H9 (cell line): ENCODE results near the gene CCDC102B. TPM values are rescaled to one million over a fixed set of nuclear protein-coding genes. Genes with fewer than 3 reads are reported as not detected.

Experiments used
- DNase-seq: peaks from one replicate; pipeline ENCODE4 v3.0.0-alpha.2; 2017
- H2AFZ ChIP-seq: one replicate; pipeline ENCODE4 v1.6.1; 2013; ENCODE audit warnings: mild to moderate bottlenecking, low read length, control low read depth, moderate library complexity
- H2AK5ac ChIP-seq: 2 replicates; pipeline ENCODE4 v1.6.1; 2013; ENCODE audit warnings: low read length, control low read depth, mixed read lengths; ENCODE audit not compliant: insufficient read length
- H2BK120ac ChIP-seq: one replicate; pipeline ENCODE4 v1.6.1; 2013; ENCODE audit warnings: low read depth, mild to moderate bottlenecking, low read length, control low read depth, inconsistent platforms; ENCODE audit not compliant: poor library complexity, severe bottlenecking
- H2BK12ac ChIP-seq: 2 replicates; pipeline ENCODE4 v1.6.1; 2013; ENCODE audit warnings: low read length, control low read depth, mixed read lengths, low read depth; ENCODE audit not compliant: insufficient read length
- H2BK15ac ChIP-seq: 2 replicates; pipeline ENCODE4 v1.6.1; 2013; ENCODE audit warnings: low read depth, low read length, control low read depth
- H2BK20ac ChIP-seq: one replicate; pipeline ENCODE4 v1.6.1; 2013; ENCODE audit warnings: low read depth, mild to moderate bottlenecking, low read length, control low read depth, inconsistent platforms; ENCODE audit not compliant: poor library complexity, severe bottlenecking
- H2BK5ac ChIP-seq: 2 replicates; pipeline ENCODE4 v1.6.1; 2013; ENCODE audit warnings: low read length, control low read depth, mixed read lengths; ENCODE audit not compliant: insufficient read length
- H3K14ac ChIP-seq: 2 replicates; pipeline ENCODE4 v1.6.1; 2013; ENCODE audit warnings: low read length, control low read depth; ENCODE audit not compliant: insufficient read depth
- H3K18ac ChIP-seq: 2 replicates; pipeline ENCODE4 v1.6.1; 2013; ENCODE audit warnings: low read depth, mild to moderate bottlenecking, mixed read lengths, low read length, control low read depth; ENCODE audit not compliant: insufficient read length
- H3K23ac ChIP-seq: 2 replicates; pipeline ENCODE4 v1.6.1; 2013; ENCODE audit warnings: low read length, control low read depth, mixed read lengths, low read depth; ENCODE audit not compliant: insufficient read length
- H3K23me2 ChIP-seq: 2 replicates; pipeline ENCODE4 v1.6.1; 2013; ENCODE audit warnings: low read depth, mild to moderate bottlenecking, mixed read lengths, low read length, control low read depth; ENCODE audit not compliant: insufficient read length, poor library complexity, severe bottlenecking
- H3K27ac ChIP-seq: 2 replicates; pipeline ENCODE4 v1.5.1; 2013; ENCODE audit warnings: low read length, control low read depth, mixed read lengths, low read depth; ENCODE audit not compliant: insufficient read length
- H3K27me3 ChIP-seq: 2 replicates; pipeline ENCODE4 v1.6.1; 2013; ENCODE audit warnings: low read length, control low read depth, inconsistent platforms; ENCODE audit not compliant: insufficient read depth
- H3K4ac ChIP-seq: 2 replicates; pipeline ENCODE4 v1.6.1; 2013; ENCODE audit warnings: low read depth, mild to moderate bottlenecking, control low read depth, inconsistent platforms, low read length, moderate library complexity
- H3K4me1 ChIP-seq: 2 replicates; pipeline ENCODE4 v1.6.1; 2013; ENCODE audit warnings: low read length, control low read depth, inconsistent platforms; ENCODE audit not compliant: insufficient read depth
- H3K4me2 ChIP-seq: 2 replicates; pipeline ENCODE4 v1.6.1; 2013; ENCODE audit warnings: low read length, control low read depth, mixed read lengths; ENCODE audit not compliant: insufficient read length, insufficient read depth
- H3K56ac ChIP-seq: 2 replicates; pipeline ENCODE4 v1.6.1; 2013; ENCODE audit warnings: low read depth, mild to moderate bottlenecking, mixed read lengths, low read length, control low read depth; ENCODE audit not compliant: insufficient read length
- H3K79me1 ChIP-seq: 2 replicates; pipeline ENCODE4 v1.6.1; 2013; ENCODE audit warnings: low read depth, mild to moderate bottlenecking, moderate library complexity, low read length, control low read depth, inconsistent platforms; ENCODE audit not compliant: insufficient read depth, poor library complexity, severe bottlenecking
- H3K79me2 ChIP-seq: 2 replicates; pipeline ENCODE4 v1.6.1; 2013; ENCODE audit warnings: low read length, control low read depth, inconsistent platforms; ENCODE audit not compliant: insufficient read depth
- H3K9ac ChIP-seq: 2 replicates; pipeline ENCODE4 v1.6.1; 2013; ENCODE audit warnings: low read length, control low read depth, mixed read lengths; ENCODE audit not compliant: insufficient read length; ENCODE audit errors: extremely low read depth
- H3K9me3 ChIP-seq: one replicate; pipeline ENCODE4 v1.6.1; 2013; ENCODE audit warnings: low read depth, low read length, inconsistent platforms; ENCODE audit not compliant: control insufficient read depth
- H3T11ph ChIP-seq: one replicate; pipeline ENCODE4 v1.6.1; 2013; ENCODE audit warnings: mild to moderate bottlenecking, low read length, control low read depth, inconsistent platforms
- H4K20me1 ChIP-seq: one replicate; pipeline ENCODE4 v1.6.1; 2013; ENCODE audit not compliant: control insufficient read depth, insufficient read length, insufficient read depth
- H4K5ac ChIP-seq: 2 replicates; pipeline ENCODE4 v1.6.1; 2013; ENCODE audit warnings: low read depth, mild to moderate bottlenecking, mixed read lengths, low read length, control low read depth; ENCODE audit not compliant: insufficient read length
- H4K8ac ChIP-seq: replicated peaks from 2 replicates; pipeline ENCODE4 v1.6.1; 2013; ENCODE audit warnings: low read length, control low read depth, mixed read lengths, low read depth; ENCODE audit not compliant: insufficient read length
- H4K91ac ChIP-seq: 2 replicates; pipeline ENCODE4 v1.6.1; 2013; ENCODE audit warnings: low read depth, mild to moderate bottlenecking, moderate library complexity, mixed read lengths, low read length, control low read depth; ENCODE audit not compliant: insufficient read length
- H3K27ac Mint-ChIP-seq, 3 experiments: 2 replicates in 2 of 3; 3 replicates in 1 of 3; pipeline ENCODE4 v1.8.0; 2020 to 2021; ENCODE audit warnings: mixed read lengths in 3 of 3, mild to moderate bottlenecking in 1 of 3, moderate library complexity in 1 of 3
- H3K27me3 Mint-ChIP-seq: 2 replicates; pipeline ENCODE4 v1.8.0; 2021; ENCODE audit warnings: low read depth, mild to moderate bottlenecking, moderate library complexity, mixed read lengths
- H3K36me3 Mint-ChIP-seq, 3 experiments: 2 replicates in 2 of 3; 3 replicates in 1 of 3; pipeline ENCODE4 v1.8.0; 2020 to 2021; ENCODE audit warnings: low read depth in 3 of 3, mixed read lengths in 3 of 3; ENCODE audit not compliant: insufficient read depth in 1 of 3
- H3K4me1 Mint-ChIP-seq, 2 experiments: 2 replicates each; pipeline ENCODE4 v1.8.0; 2020; ENCODE audit warnings: mixed read lengths in 2 of 2
- H3K4me3 Mint-ChIP-seq, 2 experiments: 2 replicates in 1 of 2; 3 replicates in 1 of 2; pipeline ENCODE4 v1.8.0; 2020 to 2021; ENCODE audit warnings: mild to moderate bottlenecking in 2 of 2, mixed read lengths in 2 of 2, moderate library complexity in 1 of 2
- H3K9me3 Mint-ChIP-seq, 2 experiments: 2 replicates in 1 of 2; 3 replicates in 1 of 2; pipeline ENCODE4 v1.8.0; 2020; ENCODE audit warnings: mild to moderate bottlenecking in 2 of 2, mixed read lengths in 2 of 2, moderate library complexity in 1 of 2
- WGBS: extraction: QIAGEN DNeasy Blood & Tissue Kit; methylation state at CpG from one replicate; pipeline ENCODE4 v1.1.7; 2013; ENCODE audit warnings: missing lambda C conversion rate, low lambda C conversion rate, mixed read lengths; ENCODE audit not compliant: insufficient read length; ENCODE audit errors: extremely low coverage; 5-methylcytosine and 5-hydroxymethylcytosine counted together
- total RNA-seq: library from RNA; stranded (reverse); gene quantifications from 2 replicates; pipeline ENCODE4 v1.2.1, GENCODE V29; 2021
- TF ChIP-seq, protein P1 (sequence below): fragments of 200-600 bp; sonication (generic); conservative IDR thresholded peaks from 3 replicates; pipeline ENCODE4 v1.8.0; 2021; ENCODE audit warnings: antibody characterized with exemption, mild to moderate bottlenecking

CCDC102B gene
- total RNA-seq, 1 experiment from 2014 or later, result 1.2 TPM

DNA sequence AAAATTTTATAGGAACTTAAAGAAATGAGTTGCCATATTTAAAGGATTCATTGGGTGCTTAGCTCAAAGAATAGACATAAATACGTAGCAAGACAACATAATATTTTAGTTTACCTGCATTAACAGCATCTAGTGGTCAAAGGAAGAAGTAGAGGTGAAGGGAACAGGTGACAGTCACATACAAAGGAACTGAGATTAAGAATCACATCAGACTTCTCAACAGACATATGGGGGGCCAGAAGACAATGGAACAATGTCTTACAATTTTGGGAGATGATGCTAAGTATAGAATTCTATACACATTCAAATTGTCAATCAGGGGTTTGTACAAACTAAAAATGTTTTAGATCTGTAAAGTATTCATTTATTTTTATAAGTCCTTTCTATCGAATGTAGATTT, 38.6 kb upstream of the CCDC102B start:
- H3K36me3 Mint-ChIP-seq, result peaks cover 2 to 9% (median 5%) of the 10 kb centered on the region in 3 experiments; a peak in 3 of 7 replicates
- Histone ChIP-seq H4K5ac (no peak overlapping the region), H3K9me3 (no peaks in the 10 kb centered on the region), H2AFZ (no peak overlapping the region), H2BK15ac (no peak overlapping the region), H3K23ac (no peak overlapping the region), H4K8ac (no peak overlapping the region), H4K91ac (no peak overlapping the region), H3K27me3 (no peaks in the 10 kb centered on the region), H2AK5ac (no peak overlapping the region), H3K4me1 (no peaks in the 10 kb centered on the region), H3K56ac (no peak overlapping the region), H3K9ac (no peak overlapping the region), H3K18ac (no peak overlapping the region), H3T11ph (no peak overlapping the region), H3K14ac (no peak overlapping the region), H3K4ac (no peak overlapping the region), H3K79me2 (no peaks in the 10 kb centered on the region), H3K4me2 (no peak overlapping the region), H3K23me2 (no peaks in the 10 kb centered on the region), H3K27ac (no peak overlapping the region), H2BK120ac (no peak overlapping the region), H2BK5ac (no peak overlapping the region), H2BK20ac (no peak overlapping the region), H4K20me1 (no peaks in the 10 kb centered on the region), H3K79me1 (no peaks in the 10 kb centered on the region), H2BK12ac (no peak overlapping the region)
- DNase-seq, result no peak
- no peaks in the 10 kb centered on the region for H3K4me1 Mint-ChIP-seq
- no peak overlapping the region for H3K27ac Mint-ChIP-seq
- WGBS, result no CpG with 5 or more reads among the region's 2 CpGs
- H3K4me3 Mint-ChIP-seq, result no peak overlapping the region
- TF ChIP-seq, protein P1, sequence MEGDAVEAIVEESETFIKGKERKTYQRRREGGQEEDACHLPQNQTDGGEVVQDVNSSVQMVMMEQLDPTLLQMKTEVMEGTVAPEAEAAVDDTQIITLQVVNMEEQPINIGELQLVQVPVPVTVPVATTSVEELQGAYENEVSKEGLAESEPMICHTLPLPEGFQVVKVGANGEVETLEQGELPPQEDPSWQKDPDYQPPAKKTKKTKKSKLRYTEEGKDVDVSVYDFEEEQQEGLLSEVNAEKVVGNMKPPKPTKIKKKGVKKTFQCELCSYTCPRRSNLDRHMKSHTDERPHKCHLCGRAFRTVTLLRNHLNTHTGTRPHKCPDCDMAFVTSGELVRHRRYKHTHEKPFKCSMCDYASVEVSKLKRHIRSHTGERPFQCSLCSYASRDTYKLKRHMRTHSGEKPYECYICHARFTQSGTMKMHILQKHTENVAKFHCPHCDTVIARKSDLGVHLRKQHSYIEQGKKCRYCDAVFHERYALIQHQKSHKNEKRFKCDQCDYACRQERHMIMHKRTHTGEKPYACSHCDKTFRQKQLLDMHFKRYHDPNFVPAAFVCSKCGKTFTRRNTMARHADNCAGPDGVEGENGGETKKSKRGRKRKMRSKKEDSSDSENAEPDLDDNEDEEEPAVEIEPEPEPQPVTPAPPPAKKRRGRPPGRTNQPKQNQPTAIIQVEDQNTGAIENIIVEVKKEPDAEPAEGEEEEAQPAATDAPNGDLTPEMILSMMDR, result no peak
- no peaks in the 10 kb centered on the region for H3K27me3 Mint-ChIP-seq
- peaks cover 4 to 10% of the 10 kb centered on the region in 2 experiments; a peak in 4 of 5 replicates for H3K9me3 Mint-ChIP-seq
